ENCODE results near the gene C4orf50. TPM values are rescaled to one million over a fixed set of nuclear protein-coding genes. Genes with fewer than 3 reads are reported as not detected.

The C4orf50 gene
- total and polyA plus RNA-seq, 2 of the 13 experiments (the other 11 are each of a cell fraction or from before 2014, with no cell fraction given), result not detected

DNA sequence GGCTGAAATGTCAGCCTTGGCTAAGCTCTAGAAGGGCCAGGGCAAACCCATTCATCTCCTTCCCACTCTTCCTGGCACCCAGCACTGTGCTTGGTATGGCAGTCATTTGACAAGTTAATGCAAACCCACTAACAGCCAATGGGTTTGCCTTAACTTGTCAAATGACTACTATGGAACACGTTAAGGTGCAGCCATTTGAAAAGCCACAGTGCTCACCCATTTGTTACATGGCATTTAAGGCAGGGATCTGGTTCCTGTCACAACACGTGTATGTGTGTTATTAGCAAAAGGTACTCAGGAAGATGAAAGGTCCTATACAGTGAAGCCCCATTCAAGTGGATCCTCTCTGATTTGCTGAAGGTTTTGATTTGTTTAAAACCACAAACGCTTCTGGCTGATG, 132.5 kb downstream of the C4orf50 start:
- no peak overlapping the region for H3K9ac ChIP-seq (ENCODE audit: insufficient read depth, low read depth, low read length)
- H3K27me3 ChIP-seq (ENCODE audit: control insufficient read depth in 1 of 2, insufficient read depth in 2 of 2, low read length in 2 of 2), result peaks cover 5 to 22% of the 10 kb centered on the region in 2 experiments; a peak in 4 of 5 replicates
- in situ Hi-C loops (cut with HindIII; ENCODE audit: extremely low pct_ligation_motif_present, low pct_unique_long_range_greater_than_20kb) (no loop called here), intact Hi-C loops (cut with micrococcal nuclease; ENCODE audit: unreplicated experiment) (no loop called here)
- no peak overlapping the region for H2AFZ ChIP-seq (ENCODE audit: low read length)
- no peaks in the 10 kb centered on the region for H3K9me3 ChIP-seq (ENCODE audit: low read length)
- no TSS peak for BruUV-seq (replicated peaks)
- FAIRE-seq, result no peak
- H3K79me2 ChIP-seq (ENCODE audit: insufficient read depth, low read length), result no peaks in the 10 kb centered on the region
- no peak for TF ChIP-seq RAD21 (CRISPR knock-in tag; IDR thresholded peaks at IDR 0.05)
- no peak for TF ChIP-seq SPEN (CRISPR knock-in tag; IDR thresholded peaks at IDR 0.05; ENCODE audit: low read depth)
- no peak for TF ChIP-seq ZNF740 (CRISPR knock-in tag; IDR thresholded peaks at IDR 0.05)
- TF ChIP-seq ONECUT2 (CRISPR knock-in tag; IDR thresholded peaks at IDR 0.05), result no peak
- no peak for TF ChIP-seq HOXA5 (CRISPR knock-in tag; IDR thresholded peaks at IDR 0.05)
- TF ChIP-seq KAT8 (CRISPR knock-in tag; IDR thresholded peaks at IDR 0.05), result no peak
- no peak for TF ChIP-seq MTF2 (CRISPR knock-in tag; IDR thresholded peaks at IDR 0.05; ENCODE audit: borderline replicate concordance)
- no peak for TF ChIP-seq SRSF1 (optimal IDR thresholded peaks at IDR 0.05; ENCODE audit: low read depth, low read length)
- TF ChIP-seq ZNF607 (CRISPR knock-in tag; IDR thresholded peaks at IDR 0.05; ENCODE audit: borderline replicate concordance), result no peak
- TF ChIP-seq, protein P1, sequence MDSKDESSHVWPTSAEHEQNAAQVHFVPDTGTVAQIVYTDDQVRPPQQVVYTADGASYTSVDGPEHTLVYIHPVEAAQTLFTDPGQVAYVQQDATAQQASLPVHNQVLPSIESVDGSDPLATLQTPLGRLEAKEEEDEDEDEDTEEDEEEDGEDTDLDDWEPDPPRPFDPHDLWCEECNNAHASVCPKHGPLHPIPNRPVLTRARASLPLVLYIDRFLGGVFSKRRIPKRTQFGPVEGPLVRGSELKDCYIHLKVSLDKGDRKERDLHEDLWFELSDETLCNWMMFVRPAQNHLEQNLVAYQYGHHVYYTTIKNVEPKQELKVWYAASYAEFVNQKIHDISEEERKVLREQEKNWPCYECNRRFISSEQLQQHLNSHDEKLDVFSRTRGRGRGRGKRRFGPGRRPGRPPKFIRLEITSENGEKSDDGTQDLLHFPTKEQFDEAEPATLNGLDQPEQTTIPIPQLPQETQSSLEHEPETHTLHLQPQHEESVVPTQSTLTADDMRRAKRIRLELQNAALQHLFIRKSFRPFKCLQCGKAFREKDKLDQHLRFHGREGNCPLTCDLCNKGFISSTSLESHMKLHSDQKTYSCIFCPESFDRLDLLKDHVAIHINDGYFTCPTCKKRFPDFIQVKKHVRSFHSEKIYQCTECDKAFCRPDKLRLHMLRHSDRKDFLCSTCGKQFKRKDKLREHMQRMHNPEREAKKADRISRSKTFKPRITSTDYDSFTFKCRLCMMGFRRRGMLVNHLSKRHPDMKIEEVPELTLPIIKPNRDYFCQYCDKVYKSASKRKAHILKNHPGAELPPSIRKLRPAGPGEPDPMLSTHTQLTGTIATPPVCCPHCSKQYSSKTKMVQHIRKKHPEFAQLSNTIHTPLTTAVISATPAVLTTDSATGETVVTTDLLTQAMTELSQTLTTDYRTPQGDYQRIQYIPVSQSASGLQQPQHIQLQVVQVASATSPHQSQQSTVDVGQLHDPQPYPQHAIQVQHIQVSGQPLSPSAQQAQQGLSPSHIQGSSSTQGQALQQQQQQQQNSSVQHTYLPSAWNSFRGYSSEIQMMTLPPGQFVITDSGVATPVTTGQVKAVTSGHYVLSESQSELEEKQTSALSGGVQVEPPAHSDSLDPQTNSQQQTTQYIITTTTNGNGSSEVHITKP (CRISPR knock-in tag; IDR thresholded peaks at IDR 0.05; ENCODE audit: low read depth), result no peak
- H3K4me1 ChIP-seq (ENCODE audit: insufficient read depth, low read length), result no peaks in the 10 kb centered on the region
- DNase-seq (ENCODE audit: low spot score), result no peak
- H3K4me2 ChIP-seq (ENCODE audit: low read depth, low read length), result no peak overlapping the region
- ChIA-PET CTCF (ENCODE audit: low intra/inter-chr PET ratio, low total read pairs) (no interaction called here), POLR2A (no interaction called here)
- no peak overlapping the region for H3K4me3 ChIP-seq (replicated peaks in 1 of 3; ENCODE audit: insufficient read depth in 1 of 3, low read depth in 2 of 3, low read length in 3 of 3)
- peaks cover 4% of the 10 kb centered on the region; the same call in 1 of the 2 replicates for H4K20me1 ChIP-seq (ENCODE audit: insufficient read depth, low read length)
- H3K27ac ChIP-seq (ENCODE audit: extremely low read length, insufficient read depth, low read length), result no peak overlapping the region
- 9% methylated on average over 3 of the region's 3 CpGs for WGBS (ENCODE audit: low lambda C conversion rate)
- no peaks in the 10 kb centered on the region for H3K36me3 ChIP-seq (replicated peaks in 1 of 2; ENCODE audit: control insufficient read depth in 1 of 2, insufficient read depth in 2 of 2, low read length in 2 of 2)
- no peak for ATAC-seq

Measured in HepG2 (cell line).